DND-41 (cell line): ENCODE data around the gene RNF215.
"Not testable (repeated sequence)": the region's sequence is repeated elsewhere in the genome, so short reads cannot be mapped to it uniquely, and the experiment has no call there.

ENCODE experiments used
- ATAC-seq: fragments of 200-7000 bp; cut with Tn5 transposase; 3 replicates; pipeline ENCODE4 v1.9.1; 2021; ENCODE audit warnings: low read depth; ENCODE audit not compliant: insufficient read depth
- DNase-seq: peaks from one replicate; pipeline ENCODE4 v3.0.0-alpha.2; 2020
- H2AFZ ChIP-seq: 2 replicates; pipeline ENCODE4 v1.6.0; 2012; ENCODE audit warnings: low read depth, low read length
- H3K27ac ChIP-seq: 2 replicates; pipeline ENCODE4 v1.5.1; 2012; ENCODE audit warnings: low read length, inconsistent platforms
- H3K27me3 ChIP-seq: fragments of 200-600 bp; sonication (generic); 2 replicates; pipeline ENCODE4 v1.6.0; 2012; ENCODE audit warnings: low read length, mild to moderate bottlenecking, inconsistent platforms; ENCODE audit not compliant: insufficient read depth, poor library complexity
- H3K36me3 ChIP-seq: 2 replicates; pipeline ENCODE4 v1.5.1; 2012; ENCODE audit warnings: low read length, inconsistent platforms; ENCODE audit not compliant: insufficient read depth
- H3K4me1 ChIP-seq: 2 replicates; pipeline ENCODE4 v1.5.1; 2012; ENCODE audit warnings: mild to moderate bottlenecking, low read length; ENCODE audit not compliant: insufficient read depth
- H3K4me2 ChIP-seq: 2 replicates; pipeline ENCODE4 v1.6.0; 2012; ENCODE audit warnings: mild to moderate bottlenecking, moderate library complexity, low read length, inconsistent platforms; ENCODE audit not compliant: insufficient read depth
- H3K4me3 ChIP-seq, 2 experiments: fragments of 200-600 bp in 1 of 2; shearing (Covaris generic) in 1 of 2; 2 replicates each; pipeline ENCODE4 v1.5.1; 2012 to 2016; ENCODE audit warnings: inconsistent platforms in 2 of 2, low read length in 2 of 2, mild to moderate bottlenecking in 2 of 2, low read depth in 1 of 2, moderate library complexity in 1 of 2
- H3K79me2 ChIP-seq: 2 replicates; pipeline ENCODE4 v1.6.0; 2012; ENCODE audit warnings: low read length, inconsistent platforms; ENCODE audit not compliant: insufficient read depth
- H3K9ac ChIP-seq: 2 replicates; pipeline ENCODE4 v1.6.0; 2012; ENCODE audit warnings: low read depth, mild to moderate bottlenecking, inconsistent platforms, low read length, moderate library complexity
- H3K9me3 ChIP-seq: 2 replicates; pipeline ENCODE4 v1.5.1; 2012; ENCODE audit warnings: low read length, moderate library complexity, mild to moderate bottlenecking, inconsistent platforms; ENCODE audit not compliant: insufficient read depth, severe bottlenecking
- H4K20me1 ChIP-seq: 2 replicates; pipeline ENCODE4 v1.6.0; 2012; ENCODE audit warnings: low read length; ENCODE audit not compliant: insufficient read depth
- CTCF ChIP-seq: IDR thresholded peaks from 2 replicates; pipeline ENCODE4 v1.5.1; 2012; ENCODE audit warnings: borderline replicate concordance, low read length, moderate library complexity, mild to moderate bottlenecking; ENCODE audit not compliant: poor library complexity, severe bottlenecking; ENCODE audit errors: extremely low read depth
- EZH2 ChIP-seq: IDR thresholded peaks from 3 replicates; pipeline ENCODE4 v1.6.1; 2012; ENCODE audit warnings: borderline replicate concordance, low read depth, mild to moderate bottlenecking, moderate library complexity, low read length, inconsistent platforms; ENCODE audit not compliant: severe bottlenecking

RNF215 gene

GRCh38 chr22:30408388-30409102 lies 21.3 kb upstream of the RNF215 start:
- peaks cover 13% of the 10 kb centered on the region; the same call in 1 of the 2 replicates for H4K20me1 ChIP-seq
- no peaks in the 10 kb centered on the region for H3K4me1 ChIP-seq
- TF ChIP-seq EZH2 (no peak), CTCF (no peak)
- H3K9ac ChIP-seq: no peak overlapping the region
- H3K79me2 ChIP-seq: peaks cover 10% of the 10 kb centered on the region
- no peaks in the 10 kb centered on the region for H3K27me3 ChIP-seq
- no peak overlapping the region for H3K4me2 ChIP-seq
- H3K4me3 ChIP-seq: no peak overlapping the region
- H3K36me3 ChIP-seq: peaks cover 88% of the 10 kb centered on the region
- H2AFZ ChIP-seq: no peak overlapping the region
- ATAC-seq (no peak), DNase-seq (no peak)
- H3K27ac ChIP-seq: no peak overlapping the region
- H3K9me3 ChIP-seq: no peaks in the 10 kb centered on the region

- peaks cover 21% of the 10 kb centered on the region for H4K20me1 ChIP-seq
These were observed 19.2 kb upstream of the RNF215 start for GRCh38 chr22:30406400-30406799.

GRCh38 chr22:30405731-30406130 lies 18.5 kb upstream of the RNF215 start:
- Histone ChIP-seq H3K9ac (no peak overlapping the region), H3K4me3 (no peak overlapping the region), H3K9me3 (no peaks in the 10 kb centered on the region), H4K20me1 (peaks cover 21% of the 10 kb centered on the region), H3K27me3 (no peaks in the 10 kb centered on the region), H3K79me2 (peaks cover 25% of the 10 kb centered on the region), H2AFZ (no peak overlapping the region), H3K36me3 (peaks cover 83% of the 10 kb centered on the region), H3K27ac (no peak overlapping the region), H3K4me1 (no peaks in the 10 kb centered on the region), H3K4me2 (no peak overlapping the region)
- ATAC-seq (no peak), DNase-seq (no peak)
- TF ChIP-seq CTCF: no peak
- no peak for TF ChIP-seq EZH2

More at GRCh38 chr22:30406400-30406799, 19.2 kb upstream of the RNF215 start:
- H3K27ac ChIP-seq: no peak overlapping the region
- DNase-seq (no peak), ATAC-seq (no peak)
- H3K9me3 ChIP-seq: no peaks in the 10 kb centered on the region
- H3K4me3 ChIP-seq: no peak overlapping the region
- peaks cover 25% of the 10 kb centered on the region for H3K79me2 ChIP-seq
- H3K9ac ChIP-seq: no peak overlapping the region
- no peak overlapping the region for H2AFZ ChIP-seq
- H3K27me3 ChIP-seq: no peaks in the 10 kb centered on the region
- H3K4me2 ChIP-seq: no peak overlapping the region
- H3K36me3 ChIP-seq: peaks cover 89% of the 10 kb centered on the region
- TF ChIP-seq EZH2: no peak
- no peak for TF ChIP-seq CTCF
- no peaks in the 10 kb centered on the region for H3K4me1 ChIP-seq

GRCh38 chr22:30404307-30404706 lies 17.1 kb upstream of the RNF215 start:
- Histone ChIP-seq H3K36me3 (peaks cover 80% of the 10 kb centered on the region), H3K9ac (no peak overlapping the region), H2AFZ (no peak overlapping the region), H3K9me3 (no peaks in the 10 kb centered on the region), H3K4me3 (no peak overlapping the region), H3K4me2 (no peak overlapping the region), H3K79me2 (peaks cover 35% of the 10 kb centered on the region), H3K27ac (no peak overlapping the region), H3K4me1 (peaks cover 10% of the 10 kb centered on the region), H3K27me3 (no peaks in the 10 kb centered on the region), H4K20me1 (peaks cover 26% of the 10 kb centered on the region)
- ATAC-seq (no peak), DNase-seq (no peak)
- TF ChIP-seq CTCF (no peak), EZH2 (no peak)

GRCh38 chr22:30402766-30403104 lies 15.5 kb upstream of the RNF215 start:
- H3K9ac ChIP-seq, H3K27me3 ChIP-seq, H3K27ac ChIP-seq, H2AFZ ChIP-seq, H3K4me2 ChIP-seq, H3K4me3 ChIP-seq, H3K9me3 ChIP-seq, ATAC-seq, DNase-seq: not testable (repeated sequence)
- Histone ChIP-seq H3K79me2 (peaks cover 49% of the 10 kb centered on the region), H3K36me3 (peaks cover 64% of the 10 kb centered on the region), H3K4me1 (peaks cover 25% of the 10 kb centered on the region), H4K20me1 (peaks cover 35% of the 10 kb centered on the region)
